Measurements from ENCODE around the gene DPY30.

The DPY30 gene

DNA sequence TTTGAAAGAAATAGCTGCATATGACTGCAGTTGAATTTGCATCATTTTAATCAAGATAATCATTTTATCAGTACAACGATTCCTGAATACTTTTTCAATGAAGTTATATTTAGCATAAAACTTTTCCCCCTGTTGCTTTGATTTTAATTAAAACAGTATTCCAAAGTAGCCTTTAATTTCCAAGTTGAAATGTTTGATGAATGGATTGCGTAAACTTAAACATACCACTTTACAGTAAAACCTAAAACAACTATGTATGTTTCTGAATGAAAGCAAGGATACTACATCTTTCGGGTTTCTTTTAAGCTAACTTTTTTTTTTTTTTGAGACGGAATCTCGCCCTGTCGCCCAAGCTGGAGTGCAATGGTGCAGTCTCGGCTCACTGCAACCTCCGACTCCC, 25.1 kb upstream of the DPY30 start:
- Histone ChIP-seq H3K79me2 (ENCODE audit: insufficient read depth, low read length) (peaks cover 14% of the 10 kb centered on the region; the same call in 1 of the 2 replicates), H3K4me1 (ENCODE audit: insufficient read depth, low read length, severe bottlenecking) (peaks cover 28% of the 10 kb centered on the region), H3F3A (ENCODE audit: insufficient read depth, low read length) (no peaks in the 10 kb centered on the region), H3K27me3 (ENCODE audit: insufficient read depth, low read length) (no peaks in the 10 kb centered on the region), H3K27ac (ENCODE audit: low read depth, low read length, poor library complexity, severe bottlenecking) (peak overlapping the region; percentile 74), H3K4me3 (ENCODE audit: low read depth, low read length, poor library complexity, severe bottlenecking) (peak overlapping the region; percentile 69), H3K36me3 (ENCODE audit: insufficient read depth, low read length) (no peaks in the 10 kb centered on the region), H3K4me2 (ENCODE audit: low read length) (peak overlapping the region; percentile 95), H3K9me3 (ENCODE audit: low read length) (no peaks in the 10 kb centered on the region), H2AFZ (ENCODE audit: low read length) (no peak overlapping the region), H3K9ac (ENCODE audit: low read length) (peak overlapping the region; percentile 80), H3K9me2 (ENCODE audit: low read depth, low read length) (no peaks in the 10 kb centered on the region), H4K20me1 (ENCODE audit: insufficient read depth, low read length) (no peaks in the 10 kb centered on the region)
- no peak for TF ChIP-seq EZH2 (IDR thresholded peaks at IDR 0.05; ENCODE audit: borderline replicate concordance, low read length)
- TF ChIP-seq, protein P1, sequence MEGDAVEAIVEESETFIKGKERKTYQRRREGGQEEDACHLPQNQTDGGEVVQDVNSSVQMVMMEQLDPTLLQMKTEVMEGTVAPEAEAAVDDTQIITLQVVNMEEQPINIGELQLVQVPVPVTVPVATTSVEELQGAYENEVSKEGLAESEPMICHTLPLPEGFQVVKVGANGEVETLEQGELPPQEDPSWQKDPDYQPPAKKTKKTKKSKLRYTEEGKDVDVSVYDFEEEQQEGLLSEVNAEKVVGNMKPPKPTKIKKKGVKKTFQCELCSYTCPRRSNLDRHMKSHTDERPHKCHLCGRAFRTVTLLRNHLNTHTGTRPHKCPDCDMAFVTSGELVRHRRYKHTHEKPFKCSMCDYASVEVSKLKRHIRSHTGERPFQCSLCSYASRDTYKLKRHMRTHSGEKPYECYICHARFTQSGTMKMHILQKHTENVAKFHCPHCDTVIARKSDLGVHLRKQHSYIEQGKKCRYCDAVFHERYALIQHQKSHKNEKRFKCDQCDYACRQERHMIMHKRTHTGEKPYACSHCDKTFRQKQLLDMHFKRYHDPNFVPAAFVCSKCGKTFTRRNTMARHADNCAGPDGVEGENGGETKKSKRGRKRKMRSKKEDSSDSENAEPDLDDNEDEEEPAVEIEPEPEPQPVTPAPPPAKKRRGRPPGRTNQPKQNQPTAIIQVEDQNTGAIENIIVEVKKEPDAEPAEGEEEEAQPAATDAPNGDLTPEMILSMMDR (IDR thresholded peaks at IDR 0.05; ENCODE audit: low read length) = no peak

DNA sequence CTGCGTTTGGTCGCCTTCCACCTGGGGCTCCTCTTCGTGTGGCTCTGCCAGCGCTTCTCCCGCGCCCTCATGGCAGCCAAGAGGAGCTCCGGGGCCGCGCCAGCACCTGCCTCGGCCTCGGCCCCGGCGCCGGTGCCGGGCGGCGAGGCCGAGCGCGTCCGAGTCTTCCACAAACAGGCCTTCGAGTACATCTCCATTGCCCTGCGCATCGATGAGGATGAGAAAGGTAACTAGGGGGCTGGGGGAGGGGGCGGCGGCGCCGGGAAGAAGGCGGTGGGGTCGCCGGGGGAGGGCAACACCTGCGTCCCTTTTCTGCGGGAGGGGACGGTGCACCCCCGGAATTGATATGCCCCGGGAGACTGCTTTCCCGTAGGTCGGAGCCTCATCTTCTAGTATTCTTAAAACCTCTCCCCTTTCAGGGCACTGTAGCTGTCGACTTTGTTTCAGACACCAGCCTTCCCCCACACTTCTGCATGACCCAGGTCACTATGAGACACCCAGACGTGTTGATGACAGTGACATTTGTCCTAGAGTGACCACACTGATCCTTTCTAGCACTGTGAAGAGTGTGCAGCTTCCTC, 24.5 kb upstream of the DPY30 start:
- no peaks in the 10 kb centered on the region for H3K9me3 ChIP-seq (ENCODE audit: low read length)
- H3K27me3 ChIP-seq (ENCODE audit: insufficient read depth, low read length) = no peaks in the 10 kb centered on the region
- peaks cover 11% of the 10 kb centered on the region; the same call in 1 of the 2 replicates for H3K79me2 ChIP-seq (ENCODE audit: insufficient read depth, low read length)
- peak overlapping the region; percentile 74 for H3K27ac ChIP-seq (ENCODE audit: low read depth, low read length, poor library complexity, severe bottlenecking)
- peak overlapping the region; percentile 80 for H3K9ac ChIP-seq (ENCODE audit: low read length)
- H3K4me2 ChIP-seq (ENCODE audit: low read length) = peak overlapping the region; percentile 95
- no peak overlapping the region for H2AFZ ChIP-seq (ENCODE audit: low read length)
- H3K9me2 ChIP-seq (ENCODE audit: low read depth, low read length) = no peaks in the 10 kb centered on the region
- H3F3A ChIP-seq (ENCODE audit: insufficient read depth, low read length) = no peaks in the 10 kb centered on the region
- H3K4me1 ChIP-seq (ENCODE audit: insufficient read depth, low read length, severe bottlenecking) = peaks cover 28% of the 10 kb centered on the region
- H4K20me1 ChIP-seq (ENCODE audit: insufficient read depth, low read length) = no peaks in the 10 kb centered on the region
- no peak for TF ChIP-seq EZH2 (IDR thresholded peaks at IDR 0.05; ENCODE audit: borderline replicate concordance, low read length)
- TF ChIP-seq, protein P1 (IDR thresholded peaks at IDR 0.05; ENCODE audit: low read length) = no peak
- peak overlapping the region; percentile 69 for H3K4me3 ChIP-seq (ENCODE audit: low read depth, low read length, poor library complexity, severe bottlenecking)
- H3K36me3 ChIP-seq (ENCODE audit: insufficient read depth, low read length) = no peaks in the 10 kb centered on the region

DNA sequence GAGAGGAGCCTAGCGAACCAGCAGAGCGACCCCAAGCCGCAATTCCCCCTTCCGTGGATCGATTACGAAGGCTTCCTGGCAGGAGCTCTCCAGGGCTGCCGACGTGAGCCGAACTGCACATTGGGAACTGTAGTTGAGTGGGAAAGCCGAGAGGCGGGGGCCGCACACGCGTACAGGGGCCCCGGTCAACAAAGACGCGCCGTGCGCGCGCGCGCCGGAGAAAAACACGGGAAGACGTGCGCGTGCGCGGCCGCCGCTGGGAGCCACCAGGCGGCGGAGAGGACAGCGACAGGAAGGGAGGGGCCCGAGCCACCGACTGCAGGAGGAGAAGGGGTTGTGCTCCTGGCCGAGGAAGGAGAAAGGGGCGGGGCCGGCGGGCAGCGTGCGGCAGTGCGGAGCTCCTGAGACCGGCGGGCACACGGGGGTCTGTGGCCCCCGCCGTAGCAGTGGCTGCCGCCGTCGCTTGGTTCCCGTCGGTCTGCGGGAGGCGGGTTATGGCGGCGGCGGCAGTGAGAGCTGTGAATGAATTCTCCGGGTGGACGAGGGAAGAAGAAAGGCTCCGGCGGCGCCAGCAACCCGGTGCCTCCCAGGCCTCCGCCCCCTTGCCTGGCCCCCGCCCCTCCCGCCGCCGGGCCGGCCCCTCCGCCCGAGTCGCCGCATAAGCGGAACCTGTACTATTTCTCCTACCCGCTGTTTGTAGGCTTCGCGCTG, 23.9 kb upstream of the DPY30 start, which contains the start of gene SPAST:
TSS of gene SPAST (plus strand) at position 247 of the 711 bp plus-strand sequence. CDS start at position 523, 276 bp downstream.
- H4K20me1 ChIP-seq (ENCODE audit: insufficient read depth, low read length) = no peaks in the 10 kb centered on the region
- H3K4me1 ChIP-seq (ENCODE audit: insufficient read depth, low read length, severe bottlenecking) = peaks cover 28% of the 10 kb centered on the region
- peak within 1 kb of the TSS; percentile 80 for H3K9ac ChIP-seq (ENCODE audit: low read length)
- H3F3A ChIP-seq (ENCODE audit: insufficient read depth, low read length) = no peaks in the 10 kb centered on the region
- H2AFZ ChIP-seq (ENCODE audit: low read length) = peak within 1 kb of the TSS; percentile 42
- peaks cover 11% of the 10 kb centered on the region; the same call in 1 of the 2 replicates for H3K79me2 ChIP-seq (ENCODE audit: insufficient read depth, low read length)
- H3K27me3 ChIP-seq (ENCODE audit: insufficient read depth, low read length) = no peaks in the 10 kb centered on the region
- H3K27ac ChIP-seq (ENCODE audit: low read depth, low read length, poor library complexity, severe bottlenecking) = peak within 1 kb of the TSS; percentile 74
- H3K9me3 ChIP-seq (ENCODE audit: low read length) = no peaks in the 10 kb centered on the region
- peak within 1 kb of the TSS; percentile 69 for H3K4me3 ChIP-seq (ENCODE audit: low read depth, low read length, poor library complexity, severe bottlenecking)
- TF ChIP-seq, protein P1 (IDR thresholded peaks at IDR 0.05; ENCODE audit: low read length) = peak; percentile 19; the same call in 1 of the 2 replicates
- TF ChIP-seq EZH2 (IDR thresholded peaks at IDR 0.05; ENCODE audit: borderline replicate concordance, low read length) = no peak
- peak within 1 kb of the TSS; percentile 95 for H3K4me2 ChIP-seq (ENCODE audit: low read length)
- H3K9me2 ChIP-seq (ENCODE audit: low read depth, low read length) = no peaks in the 10 kb centered on the region
- H3K36me3 ChIP-seq (ENCODE audit: insufficient read depth, low read length) = no peaks in the 10 kb centered on the region
